Endothelial cell of umbilical vein (primary cell): Measurements from ENCODE around the gene DERL2. TPM values are rescaled to one million over a fixed set of nuclear protein-coding genes. Genes with fewer than 3 reads are reported as not detected.

Experiments
- BruUV-seq: library from RNA; stranded (reverse); fragments of 400-500 nt; replicated peaks from 2 replicates; lab custom pipeline; 2021; lab: Mats Ljungman, UMichigan
- CTCF ChIA-PET: fragments of 300-600, 350-600 bp; sonication (Branson Sonifier 250); formaldehyde crosslinking; loops from one replicate; lab custom pipeline; 2021; ENCODE audit warnings: antibody characterized with exemption, inconsistent platforms; lab: Charles Lee
- POLR2A ChIA-PET: fragments of 300-600, 350-600 bp; sonication (Branson Sonifier 250); formaldehyde crosslinking; loops from one replicate; lab custom pipeline; 2021; ENCODE audit warnings: antibody characterized with exemption, inconsistent platforms; lab: Charles Lee
- DNase-seq: peaks from one replicate; pipeline ENCODE4 v3.0.0-alpha.2; 2011; ENCODE audit warnings: low read depth, low spot score
- FAIRE-seq: peaks from 2 replicates; lab custom pipeline; 2011; peaks lifted over from hg19 to GRCh38; lab: Jason Lieb, UNC
- H2AFZ ChIP-seq: 2 replicates; pipeline ENCODE4 v1.6.0; 2012; ENCODE audit warnings: low read depth, low read length, control low read depth, inconsistent platforms
- H3K27ac ChIP-seq: 2 replicates; pipeline ENCODE4 v1.5.1; 2011; ENCODE audit warnings: low read depth, mild to moderate bottlenecking, control low read depth, low read length, moderate library complexity; ENCODE audit not compliant: insufficient read depth
- H3K27me3 ChIP-seq, 2 experiments: 2 replicates each; pipeline versions ENCODE4 v1.6.0 to v1.6.1; 2011; ENCODE audit warnings: low read length in 2 of 2, mixed read lengths in 1 of 2; ENCODE audit not compliant: control insufficient read depth in 2 of 2, insufficient read depth in 2 of 2
- H3K36me3 ChIP-seq, 2 experiments: 2 replicates in 1 of 2; 3 replicates in 1 of 2; pipeline ENCODE4 v1.5.1; 2011; ENCODE audit warnings: low read length in 2 of 2, mild to moderate bottlenecking in 1 of 2, moderate library complexity in 1 of 2; ENCODE audit not compliant: control insufficient read depth in 2 of 2, insufficient read depth in 2 of 2; ENCODE audit errors: extremely low read depth in 1 of 2
- H3K4me1 ChIP-seq: 3 replicates; pipeline ENCODE4 v1.5.1; 2011; ENCODE audit warnings: mild to moderate bottlenecking, low read length; ENCODE audit not compliant: control insufficient read depth, insufficient read depth; ENCODE audit errors: extremely low read depth
- H3K4me2 ChIP-seq: 2 replicates; pipeline ENCODE4 v1.6.1; 2011; ENCODE audit warnings: low read length, control low read depth, mixed read lengths; ENCODE audit not compliant: insufficient read depth
- H3K4me3 ChIP-seq, 3 experiments: fragments of 200-600 bp in 1 of 3; sonication (generic), shearing (Covaris generic) in 1 of 3; replicated peaks in 1 of 3; 2 replicates each; pipeline ENCODE4 v1.5.1; 2011 to 2016; ENCODE audit warnings: control low read depth in 3 of 3, low read length in 3 of 3, mild to moderate bottlenecking in 2 of 3, inconsistent platforms in 1 of 3, low read depth in 1 of 3, moderate library complexity in 1 of 3; ENCODE audit not compliant: insufficient read depth in 1 of 3
- H3K79me2 ChIP-seq: 2 replicates; pipeline ENCODE4 v1.6.0; 2012; ENCODE audit warnings: low read length, inconsistent platforms; ENCODE audit not compliant: control insufficient read depth, insufficient read depth
- H3K9ac ChIP-seq: replicated peaks from 2 replicates; pipeline ENCODE3; 2011; ENCODE audit warnings: low read length, control low read depth; ENCODE audit not compliant: insufficient read depth; ENCODE audit errors: extremely low read depth
- H3K9me1 ChIP-seq: replicated peaks from 3 replicates; pipeline ENCODE4 v1.6.0; 2011; ENCODE audit warnings: mild to moderate bottlenecking, low read length; ENCODE audit not compliant: control insufficient read depth, insufficient read depth; ENCODE audit errors: extremely low read depth
- H3K9me3 ChIP-seq: replicated peaks from 2 replicates; pipeline ENCODE4 v1.5.1; 2012; ENCODE audit warnings: low read length, inconsistent platforms; ENCODE audit not compliant: control insufficient read depth, insufficient read depth
- H4K20me1 ChIP-seq: replicated peaks from 2 replicates; pipeline ENCODE3; 2011; ENCODE audit warnings: mild to moderate bottlenecking, low read length; ENCODE audit not compliant: control insufficient read depth, insufficient read depth; ENCODE audit errors: extremely low read depth
- CTCF ChIP-seq, 2 donors: IDR thresholded peaks; 1 replicate in 1 of 2; 2 replicates in 1 of 2; pipeline ENCODE4 v1.5.1; 2011; ENCODE audit warnings: low read length in 2 of 2, mild to moderate bottlenecking in 2 of 2, moderate library complexity in 2 of 2, control low read depth in 1 of 2, inconsistent platforms in 1 of 2, low read depth in 1 of 2; ENCODE audit not compliant: insufficient read depth in 1 of 2; ENCODE audit errors: extremely low read depth in 1 of 2
- EZH2 ChIP-seq: IDR thresholded peaks from 2 replicates; pipeline ENCODE4 v1.6.1; 2012; ENCODE audit warnings: borderline replicate concordance, low read depth, mild to moderate bottlenecking, moderate library complexity, low read length, inconsistent platforms; ENCODE audit not compliant: severe bottlenecking
- FOS ChIP-seq: IDR thresholded peaks from 2 replicates; pipeline ENCODE4 v1.6.1; 2011; ENCODE audit warnings: mild to moderate bottlenecking, low read length, moderate library complexity, borderline replicate concordance; ENCODE audit not compliant: insufficient read depth
- GATA2 ChIP-seq: IDR thresholded peaks from 2 replicates; pipeline ENCODE4 v1.7.0; 2011; ENCODE audit warnings: low read depth, mild to moderate bottlenecking, moderate library complexity, mixed read lengths, low read length; ENCODE audit not compliant: insufficient read length, insufficient read depth
- JUN ChIP-seq: IDR thresholded peaks from 2 replicates; pipeline ENCODE4 v1.6.1; 2011; ENCODE audit warnings: borderline replicate concordance, low read depth; ENCODE audit not compliant: insufficient read length, insufficient read depth
- MAX ChIP-seq: IDR thresholded peaks from 2 replicates; pipeline ENCODE4 v1.6.1; 2011; ENCODE audit not compliant: insufficient read depth, insufficient read length
- MYC ChIP-seq: IDR thresholded peaks from one replicate; pipeline ENCODE4 v1.6.1; 2011; ENCODE audit warnings: mild to moderate bottlenecking, low read depth, low read length
- POLR2A ChIP-seq: IDR thresholded peaks from 2 replicates; pipeline ENCODE4 v1.6.1; 2012; ENCODE audit warnings: low read depth, mild to moderate bottlenecking, control low read depth, low read length
- POLR2AphosphoS5 ChIP-seq: IDR thresholded peaks from 2 replicates; pipeline ENCODE4 v1.6.1; 2012; ENCODE audit warnings: low read depth, mild to moderate bottlenecking, control low read depth, low read length, moderate library complexity; ENCODE audit not compliant: insufficient read depth
- dilution Hi-C: fragments of 300-500 bp; cut with MboI; formaldehyde crosslinking; loops from one replicate; pipeline ENCODE4 v1.15.0; 2019; ENCODE audit warnings: low sequenced_read_pairs; ENCODE audit not compliant: extremely low pct_ligation_motif_present
- intact Hi-C: fragments of 100-400 bp; cut with micrococcal nuclease; formaldehyde crosslinking; loops from one replicate; pipeline ENCODE4 v1.10.0; 2022
- polyA plus RNA-seq, 4 experiments: library from polyadenylated mRNA; depleted of rRNA in 3 of 4; stranded (reverse) in 3 of 4; unstranded in 1 of 4; fragments of >200 nt; gene quantifications; 2 replicates each; pipeline versions ENCODE4 v1.2.1 to v1.2.3, GENCODE V29; 2011 to 2012; ENCODE audit warnings: missing spikeins in 1 of 4
- total RNA-seq: library from RNA; stranded (reverse); gene quantifications from 2 replicates; pipeline ENCODE4 v1.2.3, GENCODE V29; 2021

DERL2 gene
- total and polyA plus RNA-seq, 2 donors (not counting 3 experiments of a cell fraction or from before 2014, with no cell fraction given): 84.5 to 117 TPM

- no TSS peak for BruUV-seq
- no peak for TF ChIP-seq POLR2A
- no peak for TF ChIP-seq MYC
- no peak for TF ChIP-seq MAX
- TF ChIP-seq JUN: no peak
- TF ChIP-seq POLR2AphosphoS5: no peak
- no peak for TF ChIP-seq EZH2
- TF ChIP-seq CTCF (IDR thresholded peaks at IDR 0.05; ENCODE audit: extremely low read depth in 1 of 2, insufficient read depth in 1 of 2, low read depth in 1 of 2, low read length in 2 of 2): no peak
- no peak for TF ChIP-seq GATA2
- TF ChIP-seq FOS: no peak
- H3K79me2 ChIP-seq: no peaks in the 10 kb centered on the region
- intact Hi-C loops (no loop called here), dilution Hi-C loops (no loop called here)
- FAIRE-seq: no peak
- H3K27me3 ChIP-seq: no peaks in the 10 kb centered on the region
- H3K9ac ChIP-seq: no peak overlapping the region
- ChIA-PET POLR2A (no interaction called here), CTCF (no interaction called here)
- H3K4me1 ChIP-seq: no peaks in the 10 kb centered on the region
- H4K20me1 ChIP-seq: no peaks in the 10 kb centered on the region
- H3K4me2 ChIP-seq: no peak overlapping the region
- DNase-seq: no peak
- H3K9me1 ChIP-seq: no peaks in the 10 kb centered on the region
- peaks cover 2 to 12% of the 10 kb centered on the region in 2 experiments for H3K36me3 ChIP-seq
- H3K4me3 ChIP-seq: no peak overlapping the region
- H3K27ac ChIP-seq: no peak overlapping the region
- H2AFZ ChIP-seq: no peak overlapping the region
- H3K9me3 ChIP-seq: no peaks in the 10 kb centered on the region
Measured at GRCh38 chr17:5510771-5511170, 24.8 kb upstream of the DERL2 start.
